GM13977 (cell line): Measurements from ENCODE around the gene BCL2A1.

Source experiments
- DNase-seq: peaks from one replicate; pipeline ENCODE4 v3.0.0; 2012; ENCODE audit warnings: low spot score
- in situ Hi-C: fragments of 300-500 bp; cut with MboI; formaldehyde crosslinking; loops from one replicate; pipeline ENCODE4 v1.12.0; 2022; ENCODE audit warnings: low sequenced_read_pairs, low pct_unique_long_range_greater_than_20kb, mixed read lengths, inconsistent platforms; ENCODE audit not compliant: unreplicated experiment
- TF ChIP-seq, protein P1 (sequence below): IDR thresholded peaks from 2 replicates; pipeline ENCODE4 v1.5.1; 2012; ENCODE audit warnings: mild to moderate bottlenecking, control low read depth; ENCODE audit not compliant: insufficient read depth; ENCODE audit errors: extremely low read depth, missing control alignments

BCL2A1 gene

DNA sequence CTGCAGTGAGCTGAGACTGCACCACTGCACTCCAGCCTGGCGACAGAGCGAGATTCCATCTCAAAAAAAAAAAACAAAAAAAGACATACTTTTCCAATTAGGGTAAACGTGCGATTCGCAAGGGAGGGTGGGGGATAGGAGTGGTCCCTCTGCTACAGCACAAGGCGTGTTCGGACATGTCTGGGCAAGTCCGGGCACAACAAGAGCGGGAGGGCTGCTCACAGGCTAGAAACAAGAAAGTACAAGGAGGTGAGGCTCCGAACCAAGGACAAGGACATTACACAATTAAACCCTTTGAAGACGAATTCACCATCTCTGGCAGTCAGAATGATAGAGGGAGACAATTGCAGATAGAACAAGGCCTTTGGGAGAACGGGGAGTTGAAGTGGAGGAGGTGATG lies 32.2 kb upstream of the BCL2A1 start:
- TF ChIP-seq, protein P1, sequence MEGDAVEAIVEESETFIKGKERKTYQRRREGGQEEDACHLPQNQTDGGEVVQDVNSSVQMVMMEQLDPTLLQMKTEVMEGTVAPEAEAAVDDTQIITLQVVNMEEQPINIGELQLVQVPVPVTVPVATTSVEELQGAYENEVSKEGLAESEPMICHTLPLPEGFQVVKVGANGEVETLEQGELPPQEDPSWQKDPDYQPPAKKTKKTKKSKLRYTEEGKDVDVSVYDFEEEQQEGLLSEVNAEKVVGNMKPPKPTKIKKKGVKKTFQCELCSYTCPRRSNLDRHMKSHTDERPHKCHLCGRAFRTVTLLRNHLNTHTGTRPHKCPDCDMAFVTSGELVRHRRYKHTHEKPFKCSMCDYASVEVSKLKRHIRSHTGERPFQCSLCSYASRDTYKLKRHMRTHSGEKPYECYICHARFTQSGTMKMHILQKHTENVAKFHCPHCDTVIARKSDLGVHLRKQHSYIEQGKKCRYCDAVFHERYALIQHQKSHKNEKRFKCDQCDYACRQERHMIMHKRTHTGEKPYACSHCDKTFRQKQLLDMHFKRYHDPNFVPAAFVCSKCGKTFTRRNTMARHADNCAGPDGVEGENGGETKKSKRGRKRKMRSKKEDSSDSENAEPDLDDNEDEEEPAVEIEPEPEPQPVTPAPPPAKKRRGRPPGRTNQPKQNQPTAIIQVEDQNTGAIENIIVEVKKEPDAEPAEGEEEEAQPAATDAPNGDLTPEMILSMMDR = no peak
- DNase-seq = no peak
- in situ Hi-C loops = no loop called here

GRCh38 chr15:80002267-80002666 lies 31.3 kb upstream of the BCL2A1 start:
- DNase-seq = no peak
- in situ Hi-C loops = no loop called here
- TF ChIP-seq, protein P1 = no peak

GRCh38 chr15:79994615-79995014 lies 23.6 kb upstream of the BCL2A1 start:
- TF ChIP-seq, protein P1 = no peak
- in situ Hi-C loops = no loop called here
- DNase-seq = no peak

GRCh38 chr15:79991826-79992225 lies 20.8 kb upstream of the BCL2A1 start:
- in situ Hi-C loops = no loop called here
- DNase-seq = no peak
- TF ChIP-seq, protein P1 = no peak

GRCh38 chr15:79990997-79991334 lies 20.0 kb upstream of the BCL2A1 start:
- in situ Hi-C loops = no loop called here
- TF ChIP-seq, protein P1 = no peak
- no peak for DNase-seq

GRCh38 chr15:79990280-79990996 lies 19.4 kb upstream of the BCL2A1 start:
- in situ Hi-C loops = no loop called here
- TF ChIP-seq, protein P1 = no peak
- DNase-seq = no peak
